DND-41 (cell line): ENCODE results near the gene HLA-DQB2.

ENCODE experiments used
- ATAC-seq: fragments of 200-7000 bp; cut with Tn5 transposase; 3 replicates; pipeline ENCODE4 v1.9.1; 2021; ENCODE audit warnings: low read depth; ENCODE audit not compliant: insufficient read depth
- DNase-seq: peaks from one replicate; pipeline ENCODE4 v3.0.0-alpha.2; 2020
- H2AFZ ChIP-seq: 2 replicates; pipeline ENCODE4 v1.6.0; 2012; ENCODE audit warnings: low read depth, low read length
- H3K27ac ChIP-seq: 2 replicates; pipeline ENCODE4 v1.5.1; 2012; ENCODE audit warnings: low read length, inconsistent platforms
- H3K27me3 ChIP-seq: fragments of 200-600 bp; sonication (generic); 2 replicates; pipeline ENCODE4 v1.6.0; 2012; ENCODE audit warnings: low read length, mild to moderate bottlenecking, inconsistent platforms; ENCODE audit not compliant: insufficient read depth, poor library complexity
- H3K36me3 ChIP-seq: 2 replicates; pipeline ENCODE4 v1.5.1; 2012; ENCODE audit warnings: low read length, inconsistent platforms; ENCODE audit not compliant: insufficient read depth
- H3K4me1 ChIP-seq: 2 replicates; pipeline ENCODE4 v1.5.1; 2012; ENCODE audit warnings: mild to moderate bottlenecking, low read length; ENCODE audit not compliant: insufficient read depth
- H3K4me2 ChIP-seq: 2 replicates; pipeline ENCODE4 v1.6.0; 2012; ENCODE audit warnings: mild to moderate bottlenecking, moderate library complexity, low read length, inconsistent platforms; ENCODE audit not compliant: insufficient read depth
- H3K4me3 ChIP-seq, 2 experiments: fragments of 200-600 bp in 1 of 2; shearing (Covaris generic) in 1 of 2; 2 replicates each; pipeline ENCODE4 v1.5.1; 2012 to 2016; ENCODE audit warnings: inconsistent platforms in 2 of 2, low read length in 2 of 2, mild to moderate bottlenecking in 2 of 2, low read depth in 1 of 2, moderate library complexity in 1 of 2
- H3K79me2 ChIP-seq: 2 replicates; pipeline ENCODE4 v1.6.0; 2012; ENCODE audit warnings: low read length, inconsistent platforms; ENCODE audit not compliant: insufficient read depth
- H3K9ac ChIP-seq: 2 replicates; pipeline ENCODE4 v1.6.0; 2012; ENCODE audit warnings: low read depth, mild to moderate bottlenecking, inconsistent platforms, low read length, moderate library complexity
- H3K9me3 ChIP-seq: 2 replicates; pipeline ENCODE4 v1.5.1; 2012; ENCODE audit warnings: low read length, moderate library complexity, mild to moderate bottlenecking, inconsistent platforms; ENCODE audit not compliant: insufficient read depth, severe bottlenecking
- H4K20me1 ChIP-seq: 2 replicates; pipeline ENCODE4 v1.6.0; 2012; ENCODE audit warnings: low read length; ENCODE audit not compliant: insufficient read depth
- EZH2 ChIP-seq: IDR thresholded peaks from 3 replicates; pipeline ENCODE4 v1.6.1; 2012; ENCODE audit warnings: borderline replicate concordance, low read depth, mild to moderate bottlenecking, moderate library complexity, low read length, inconsistent platforms; ENCODE audit not compliant: severe bottlenecking
- TF ChIP-seq, protein P1 (sequence below): IDR thresholded peaks from 2 replicates; pipeline ENCODE4 v1.5.1; 2012; ENCODE audit warnings: borderline replicate concordance, low read length, moderate library complexity, mild to moderate bottlenecking; ENCODE audit not compliant: poor library complexity, severe bottlenecking; ENCODE audit errors: extremely low read depth

The HLA-DQB2 gene

GRCh38 chr6:32738126-32738525 lies 25.2 kb downstream of the HLA-DQB2 start:
- Histone ChIP-seq H3K9me3 (no peaks in the 10 kb centered on the region), H3K27me3 (peaks cover 11% of the 10 kb centered on the region), H3K27ac (no peak overlapping the region), H3K79me2 (no peaks in the 10 kb centered on the region), H3K4me3 (no peak overlapping the region), H3K9ac (no peak overlapping the region), H4K20me1 (no peaks in the 10 kb centered on the region), H3K4me1 (no peaks in the 10 kb centered on the region), H3K4me2 (no peak overlapping the region), H2AFZ (no peak overlapping the region), H3K36me3 (no peaks in the 10 kb centered on the region)
- ATAC-seq (no peak), DNase-seq (no peak)
- TF ChIP-seq EZH2, result no peak
- TF ChIP-seq, protein P1, sequence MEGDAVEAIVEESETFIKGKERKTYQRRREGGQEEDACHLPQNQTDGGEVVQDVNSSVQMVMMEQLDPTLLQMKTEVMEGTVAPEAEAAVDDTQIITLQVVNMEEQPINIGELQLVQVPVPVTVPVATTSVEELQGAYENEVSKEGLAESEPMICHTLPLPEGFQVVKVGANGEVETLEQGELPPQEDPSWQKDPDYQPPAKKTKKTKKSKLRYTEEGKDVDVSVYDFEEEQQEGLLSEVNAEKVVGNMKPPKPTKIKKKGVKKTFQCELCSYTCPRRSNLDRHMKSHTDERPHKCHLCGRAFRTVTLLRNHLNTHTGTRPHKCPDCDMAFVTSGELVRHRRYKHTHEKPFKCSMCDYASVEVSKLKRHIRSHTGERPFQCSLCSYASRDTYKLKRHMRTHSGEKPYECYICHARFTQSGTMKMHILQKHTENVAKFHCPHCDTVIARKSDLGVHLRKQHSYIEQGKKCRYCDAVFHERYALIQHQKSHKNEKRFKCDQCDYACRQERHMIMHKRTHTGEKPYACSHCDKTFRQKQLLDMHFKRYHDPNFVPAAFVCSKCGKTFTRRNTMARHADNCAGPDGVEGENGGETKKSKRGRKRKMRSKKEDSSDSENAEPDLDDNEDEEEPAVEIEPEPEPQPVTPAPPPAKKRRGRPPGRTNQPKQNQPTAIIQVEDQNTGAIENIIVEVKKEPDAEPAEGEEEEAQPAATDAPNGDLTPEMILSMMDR, result no peak

DNA sequence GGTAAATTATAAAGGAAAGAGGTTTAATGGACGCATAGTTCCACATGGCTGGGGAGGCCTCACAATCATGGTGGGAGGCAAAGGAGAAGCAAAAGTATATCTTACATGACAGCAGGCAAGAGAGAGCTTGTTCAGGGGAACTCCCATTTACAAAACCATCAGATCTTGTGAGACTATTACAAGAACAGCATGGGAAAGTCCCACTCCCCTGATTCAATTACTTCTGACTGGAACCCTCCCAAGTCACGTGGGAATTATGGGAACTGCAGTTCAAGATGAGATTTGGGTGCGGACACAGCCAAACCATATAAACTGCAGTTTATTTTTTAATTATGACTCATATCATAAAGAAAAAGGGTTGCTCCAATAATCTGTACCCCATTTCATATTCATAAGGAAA lies 44.5 kb downstream of the HLA-DQB2 start:
- DNase-seq (no peak), ATAC-seq (no peak)
- Histone ChIP-seq H3K9ac (no peak overlapping the region), H3K9me3 (no peaks in the 10 kb centered on the region), H3K4me2 (no peak overlapping the region), H3K79me2 (no peaks in the 10 kb centered on the region), H3K4me3 (no peak overlapping the region), H2AFZ (no peak overlapping the region), H3K27me3 (peaks cover 24% of the 10 kb centered on the region), H3K4me1 (no peaks in the 10 kb centered on the region), H3K27ac (no peak overlapping the region), H3K36me3 (no peaks in the 10 kb centered on the region), H4K20me1 (no peaks in the 10 kb centered on the region)
- TF ChIP-seq, protein P1, result no peak
- no peak for TF ChIP-seq EZH2

GRCh38 chr6:32716396-32716795 lies 46.9 kb downstream of the HLA-DQB2 start:
- Histone ChIP-seq H3K79me2 (no peaks in the 10 kb centered on the region), H3K4me3 (no peak overlapping the region), H3K27ac (no peak overlapping the region), H3K4me2 (no peak overlapping the region), H2AFZ (no peak overlapping the region), H3K27me3 (peaks cover 33% of the 10 kb centered on the region), H4K20me1 (no peaks in the 10 kb centered on the region), H3K9ac (no peak overlapping the region), H3K9me3 (no peaks in the 10 kb centered on the region), H3K4me1 (no peaks in the 10 kb centered on the region), H3K36me3 (no peaks in the 10 kb centered on the region)
- DNase-seq (no peak), ATAC-seq (no peak)
- TF ChIP-seq EZH2, result no peak
- TF ChIP-seq, protein P1, result no peak

DNA sequence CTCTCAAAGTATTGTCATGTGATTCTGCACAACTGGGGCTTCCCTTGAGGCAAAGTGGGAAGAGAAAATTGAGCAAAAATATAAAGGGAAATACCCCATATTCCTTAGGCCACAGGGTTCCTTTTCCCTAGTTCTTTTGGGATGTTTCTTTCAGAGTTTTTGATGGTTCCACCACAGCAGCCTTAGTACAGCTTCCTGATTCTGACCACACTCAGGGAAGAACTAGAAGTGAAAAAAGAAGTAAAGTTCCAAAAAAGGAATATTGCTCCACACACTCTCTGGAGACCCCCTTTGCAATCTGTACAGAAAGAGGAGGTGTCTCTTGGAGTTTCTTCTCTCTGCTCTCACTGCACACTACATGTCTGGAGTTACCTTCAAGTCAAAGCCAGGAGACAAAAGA lies 50.1 kb downstream of the HLA-DQB2 start:
- no peak overlapping the region for H3K27ac ChIP-seq
- H3K36me3 ChIP-seq, result no peaks in the 10 kb centered on the region
- H3K79me2 ChIP-seq, result no peaks in the 10 kb centered on the region
- no peak overlapping the region for H2AFZ ChIP-seq
- H3K4me3 ChIP-seq, result no peak overlapping the region
- no peak overlapping the region for H3K4me2 ChIP-seq
- ATAC-seq, result no peak
- no peaks in the 10 kb centered on the region for H4K20me1 ChIP-seq
- no peaks in the 10 kb centered on the region for H3K4me1 ChIP-seq
- no peak for DNase-seq
- H3K27me3 ChIP-seq, result peaks cover 34% of the 10 kb centered on the region
- no peak for TF ChIP-seq EZH2
- TF ChIP-seq, protein P1, result no peak
- H3K9me3 ChIP-seq, result no peaks in the 10 kb centered on the region
- no peak overlapping the region for H3K9ac ChIP-seq
